A549 (cell line): ENCODE results near the gene PLCB3. TPM values are rescaled to one million over a fixed set of nuclear protein-coding genes. Genes with fewer than 3 reads are reported as not detected.
A peak's percentile ranks its signal among the peaks of the same experiment; 100 is the strongest.

Experiments used
- ATAC-seq, 2 experiments: fragments of 200-7000 bp in 1 of 2; fragments of >200 bp in 1 of 2; cut with Nextera tagmentation in 1 of 2; cut with Tn5 transposase in 1 of 2; 3 replicates each; pipeline versions ENCODE4 v1.8.0 to v1.9.1; 2018 to 2020; ENCODE audit warnings: mild to moderate bottlenecking in 1 of 2, moderate library complexity in 1 of 2
- CTCF ChIA-PET: fragments of 300-600 bp; sonication (Branson Sonifier 250); formaldehyde crosslinking; extraction: SDS; loops from one replicate; lab custom pipeline; 2021; ENCODE audit warnings: antibody characterized with exemption, inconsistent platforms; lab: Yijun Ruan, JAX
- POLR2A ChIA-PET: fragments of 350-600 bp; formaldehyde crosslinking; extraction: SDS; loops from one replicate; lab custom pipeline; 2021; ENCODE audit warnings: antibody characterized with exemption, inconsistent platforms; lab: Yijun Ruan, JAX
- DNase-seq, 2 experiments: peaks; one replicate each; pipeline versions ENCODE4 v3.0.0 to v3.0.0-alpha.2; 2011 to 2016; ENCODE audit warnings: low read depth in 1 of 2, low spot score in 1 of 2
- FAIRE-seq: peaks from 2 replicates; lab custom pipeline; 2011; peaks lifted over from hg19 to GRCh38; lab: Jason Lieb, UNC
- H3K27ac ChIP-seq, 2 experiments: fragments of >200 bp; sonication (Bioruptor Twin); formaldehyde crosslinking; 3 replicates each; pipeline ENCODE4 v1.5.1; 2016 to 2017
- H3K4me1 ChIP-seq: fragments of >200 bp; sonication (Bioruptor Twin); formaldehyde crosslinking; 3 replicates; pipeline ENCODE4 v1.6.1; 2016
- H3K4me2 ChIP-seq: fragments of >200 bp; sonication (Bioruptor Twin); formaldehyde crosslinking; 3 replicates; pipeline ENCODE4 v1.6.1; 2016
- H3K4me3 ChIP-seq: fragments of >200 bp; sonication (Bioruptor Twin); formaldehyde crosslinking; 3 replicates; pipeline ENCODE4 v1.5.1; 2016
- H3K9me3 ChIP-seq: fragments of >200 bp; sonication (Bioruptor Twin); formaldehyde crosslinking; 3 replicates; pipeline ENCODE4 v1.6.1; 2016
- BCL3 ChIP-seq: fragments of >200 bp; sonication (Bioruptor Twin); formaldehyde crosslinking; IDR thresholded peaks from 3 replicates; pipeline ENCODE4 v1.6.1; 2016
- CBX2 ChIP-seq: fragments of 200-600 bp; sonication (generic); IDR thresholded peaks from 2 replicates; pipeline ENCODE4 v1.6.1; 2016; ENCODE audit warnings: low read depth, mild to moderate bottlenecking, borderline replicate concordance
- CBX8 ChIP-seq: fragments of 200-600 bp; sonication (generic); IDR thresholded peaks from 2 replicates; pipeline ENCODE4 v1.6.1; 2016
- CEBPB ChIP-seq, 2 experiments: fragments of >200 bp in 1 of 2; sonication (Bioruptor Twin) in 1 of 2; formaldehyde crosslinking in 1 of 2; IDR thresholded peaks; 2 replicates each; pipeline ENCODE4 v1.6.1; 2012 to 2016
- E2F6 ChIP-seq: IDR thresholded peaks from 2 replicates; pipeline ENCODE4 v1.6.1; 2012; ENCODE audit warnings: low read depth, borderline replicate concordance
- EHF ChIP-seq: fragments of 250-450 bp; sonication (Bioruptor Pico); IDR thresholded peaks from 2 replicates; pipeline ENCODE4 v1.5.0; 2020; ENCODE audit warnings: mild to moderate bottlenecking
- ELK1 ChIP-seq: fragments of 150-350 bp; IDR thresholded peaks from 2 replicates; pipeline ENCODE4 v1.6.1; 2014; ENCODE audit warnings: low read depth, mild to moderate bottlenecking, low read length
- ESRRA ChIP-seq: fragments of 150-350 bp; IDR thresholded peaks from 2 replicates; pipeline ENCODE4 v1.6.1; 2014; ENCODE audit warnings: mild to moderate bottlenecking, low read length, borderline replicate concordance
- FOXS1 ChIP-seq: fragments of 250-450 bp; sonication (Bioruptor Pico); IDR thresholded peaks from 2 replicates; pipeline ENCODE4 v1.5.0; 2020; ENCODE audit warnings: mild to moderate bottlenecking, moderate library complexity
- HEYL ChIP-seq: fragments of 250-450 bp; sonication (Bioruptor Pico); IDR thresholded peaks from 2 replicates; pipeline ENCODE4 v1.8.0; 2021; ENCODE audit warnings: mild to moderate bottlenecking, moderate library complexity
- HMGXB4 ChIP-seq: fragments of 250-450 bp; sonication (Bioruptor Pico); IDR thresholded peaks from 2 replicates; pipeline ENCODE4 v1.5.0; 2021; ENCODE audit warnings: mild to moderate bottlenecking, moderate library complexity, borderline replicate concordance
- KDM5A ChIP-seq: fragments of 200-600 bp; sonication (generic); IDR thresholded peaks from 2 replicates; pipeline ENCODE4 v1.6.1; 2016; ENCODE audit warnings: antibody characterized with exemption, mild to moderate bottlenecking
- MYC ChIP-seq: IDR thresholded peaks from 2 replicates; pipeline ENCODE4 v1.6.1; 2012; ENCODE audit warnings: mild to moderate bottlenecking, inconsistent platforms, low read length, improper control_type of control experiment, borderline replicate concordance
- NFE2L2 ChIP-seq: fragments of 150-350 bp; conservative IDR thresholded peaks from 2 replicates; pipeline ENCODE4 v1.6.1; 2014; ENCODE audit warnings: low read length
- RFX5 ChIP-seq: fragments of 450-650 bp; IDR thresholded peaks from 2 replicates; pipeline ENCODE4 v1.7.1; 2014; ENCODE audit warnings: antibody characterized with exemption, mild to moderate bottlenecking, moderate library complexity
- RNF2 ChIP-seq: fragments of 200-600 bp; sonication (generic); IDR thresholded peaks from 2 replicates; pipeline ENCODE4 v1.6.1; 2016; ENCODE audit warnings: low read depth, mild to moderate bottlenecking, antibody characterized with exemption, moderate library complexity, borderline replicate concordance
- SMC3 ChIP-seq: fragments of >200 bp; sonication (Bioruptor Twin); formaldehyde crosslinking; IDR thresholded peaks from 3 replicates; pipeline ENCODE4 v1.6.1; 2018; ENCODE audit warnings: inconsistent platforms
- ZFP36 ChIP-seq: fragments of 450-650 bp; IDR thresholded peaks from 2 replicates; pipeline ENCODE4 v1.6.1; 2014; ENCODE audit warnings: borderline replicate concordance; ENCODE audit not compliant: partially characterized antibody
- WGBS: methylation state at CpG from one replicate; pipeline ENCODE4 v1.1.6; 2017; ENCODE audit errors: missing lambda C conversion rate; 5-methylcytosine and 5-hydroxymethylcytosine counted together
- polyA plus RNA-seq, 4 experiments: library from polyadenylated mRNA; depleted of rRNA in 3 of 4; stranded (reverse); fragments of >200 nt; fragmentation: RNase III in 1 of 4; extraction: RNeasy Plus Mini Kit Qiagen cat#74134 plus additional on column Dnase treatment in 1 of 4; gene quantifications; 2 replicates in 3 of 4; 3 replicates in 1 of 4; pipeline ENCODE4 v1.2.3, GENCODE V29; 2011 to 2017

The PLCB3 gene
- polyA plus RNA-seq, 2 of the 4 experiments (the other 2 are of a cell fraction) = 8.8 to 21.2 TPM

GRCh38 chr11:64278576-64279190 is 27.4 kb downstream of the PLCB3 start:
- Histone ChIP-seq H3K4me3 (no peak overlapping the region), H3K4me1 (peaks cover 31% of the 10 kb centered on the region)
- TF ChIP-seq HEYL (CRISPR knock-in tag) (no peak), E2F6 (no peak), EHF (no peak), SMC3 (no peak), CEBPB (IDR thresholded peaks at IDR 0.05) (no peak)
- TF ChIP-seq, all 56 proteins: peak for 0
- Histone ChIP-seq H3K27ac (peak overlapping the region in 1 of 2 experiments; percentile 12; a peak in 2 of 6 replicates), H3K4me2 (no peak overlapping the region), H3K9me3 (no peaks in the 10 kb centered on the region)
- DNase-seq = no peak
- ChIA-PET CTCF (interaction anchor here (0.6 to 20.5 kb wide), 4 partner anchors 11 to 93 kb away, joined by 3 to 448 read pairs (median 7); partner anchors contain the start of genes CATSPERZ, ESRRA and STIP1), POLR2A (interaction anchor here (1.6 kb wide), 1 partner anchor 9 kb away, joined by 5 read pairs; no protein-coding TSS in a partner anchor)
- no peak for ATAC-seq
- 90% methylated on average over 8 of the region's 8 CpGs for WGBS
- FAIRE-seq = no peak

- 94% methylated on average over 22 of the region's 22 CpGs for WGBS
- DNase-seq (no peak), ATAC-seq (no peak), FAIRE-seq (no peak)
- TF ChIP-seq RFX5 (no peak), BCL3 (no peak), RNF2 (no peak), CBX8 (no peak), NFE2L2 (no peak), FOXS1 (CRISPR knock-in tag) (no peak), HMGXB4 (CRISPR knock-in tag) (no peak), CBX2 (no peak), ZFP36 (no peak), KDM5A (no peak), MYC (no peak), ESRRA (no peak), ELK1 (no peak)
- ChIA-PET CTCF (interaction anchor here (0.9 to 20.5 kb wide), 5 partner anchors 10 to 49 kb away, joined by 3 to 448 read pairs (median 7); partner anchors contain the start of genes CATSPERZ, ESRRA and PLCB3), POLR2A (interaction anchor here (0.5 to 5.8 kb wide), 4 partner anchors 12 to 57 kb away, joined by 4 to 49 read pairs (median 10); partner anchors contain the start of gene ESRRA)
- Histone ChIP-seq H3K4me3 (no peak overlapping the region), H3K4me2 (no peak overlapping the region), H3K4me1 (peaks cover 21% of the 10 kb centered on the region), H3K9me3 (no peaks in the 10 kb centered on the region), H3K27ac (no peak overlapping the region)
These were observed 30.8 kb downstream of the PLCB3 start for GRCh38 chr11:64281957-64282770.
